GM12874 (cell line): ENCODE measurements around the gene ARL2.

Experiments
- TF ChIP-seq, protein P1 (sequence below): IDR thresholded peaks from 2 replicates; pipeline ENCODE4 v1.5.1; 2011; ENCODE audit warnings: low read depth, mild to moderate bottlenecking, control low read depth, low read length, moderate library complexity; ENCODE audit not compliant: insufficient read depth

ARL2 gene

DNA sequence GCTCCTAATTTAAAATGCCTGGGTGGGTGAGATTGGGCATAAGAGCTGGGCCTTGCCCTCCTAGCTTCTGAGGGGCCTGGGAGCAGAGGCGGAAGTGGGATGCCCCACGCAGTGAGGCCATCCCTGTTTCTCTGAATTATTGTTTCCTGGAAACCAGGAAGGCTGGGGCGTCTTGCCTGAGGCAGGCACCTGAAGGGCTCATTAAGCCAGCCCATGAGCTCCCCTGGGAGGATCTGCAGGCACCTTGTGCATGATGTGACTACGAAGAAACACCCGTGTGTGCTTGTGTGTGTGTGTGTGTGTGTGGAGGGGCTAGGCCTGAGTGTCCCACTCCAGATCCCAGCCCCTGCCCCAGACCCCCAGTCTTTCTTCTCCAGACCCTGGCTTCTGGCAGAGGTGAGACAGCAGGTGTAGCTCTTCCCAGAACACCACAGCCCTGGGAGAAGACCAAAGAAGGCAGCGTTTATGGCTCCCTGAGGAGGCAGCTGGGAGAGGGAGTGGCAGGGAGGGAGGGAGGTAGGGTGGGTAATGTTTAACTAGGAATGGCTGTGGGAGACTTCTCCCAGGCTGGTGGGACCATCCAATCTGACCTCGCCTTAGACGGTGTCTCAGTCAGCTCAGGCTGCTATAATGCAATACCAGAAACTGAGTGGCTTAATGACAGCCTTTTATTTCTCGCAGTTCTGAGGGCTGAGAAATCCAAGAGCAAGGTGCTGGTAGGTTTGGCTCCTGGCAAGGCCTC is 15.1 kb upstream of the ARL2 start:
- TF ChIP-seq, protein P1, sequence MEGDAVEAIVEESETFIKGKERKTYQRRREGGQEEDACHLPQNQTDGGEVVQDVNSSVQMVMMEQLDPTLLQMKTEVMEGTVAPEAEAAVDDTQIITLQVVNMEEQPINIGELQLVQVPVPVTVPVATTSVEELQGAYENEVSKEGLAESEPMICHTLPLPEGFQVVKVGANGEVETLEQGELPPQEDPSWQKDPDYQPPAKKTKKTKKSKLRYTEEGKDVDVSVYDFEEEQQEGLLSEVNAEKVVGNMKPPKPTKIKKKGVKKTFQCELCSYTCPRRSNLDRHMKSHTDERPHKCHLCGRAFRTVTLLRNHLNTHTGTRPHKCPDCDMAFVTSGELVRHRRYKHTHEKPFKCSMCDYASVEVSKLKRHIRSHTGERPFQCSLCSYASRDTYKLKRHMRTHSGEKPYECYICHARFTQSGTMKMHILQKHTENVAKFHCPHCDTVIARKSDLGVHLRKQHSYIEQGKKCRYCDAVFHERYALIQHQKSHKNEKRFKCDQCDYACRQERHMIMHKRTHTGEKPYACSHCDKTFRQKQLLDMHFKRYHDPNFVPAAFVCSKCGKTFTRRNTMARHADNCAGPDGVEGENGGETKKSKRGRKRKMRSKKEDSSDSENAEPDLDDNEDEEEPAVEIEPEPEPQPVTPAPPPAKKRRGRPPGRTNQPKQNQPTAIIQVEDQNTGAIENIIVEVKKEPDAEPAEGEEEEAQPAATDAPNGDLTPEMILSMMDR: no peak

DNA sequence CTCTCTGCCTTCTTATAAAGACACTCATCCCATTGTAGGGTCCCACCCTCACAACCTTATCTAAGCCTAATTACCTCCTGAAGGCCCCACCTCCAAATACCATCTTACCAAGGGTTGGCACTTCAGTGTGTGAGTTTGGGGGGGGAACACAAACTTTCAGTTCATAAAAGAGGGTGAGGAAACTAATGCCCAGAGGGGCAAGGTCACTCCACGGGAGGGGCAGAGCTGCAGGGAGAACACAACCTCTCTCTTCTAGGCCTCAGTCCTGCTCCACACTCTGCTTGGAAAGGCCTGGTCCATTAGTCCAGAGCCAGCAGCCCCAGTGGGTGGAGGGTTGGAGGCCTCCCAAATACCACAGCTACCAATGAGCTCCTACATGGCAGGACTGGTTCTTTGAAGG is 14.5 kb upstream of the ARL2 start:
- TF ChIP-seq, protein P1: no peak

DNA sequence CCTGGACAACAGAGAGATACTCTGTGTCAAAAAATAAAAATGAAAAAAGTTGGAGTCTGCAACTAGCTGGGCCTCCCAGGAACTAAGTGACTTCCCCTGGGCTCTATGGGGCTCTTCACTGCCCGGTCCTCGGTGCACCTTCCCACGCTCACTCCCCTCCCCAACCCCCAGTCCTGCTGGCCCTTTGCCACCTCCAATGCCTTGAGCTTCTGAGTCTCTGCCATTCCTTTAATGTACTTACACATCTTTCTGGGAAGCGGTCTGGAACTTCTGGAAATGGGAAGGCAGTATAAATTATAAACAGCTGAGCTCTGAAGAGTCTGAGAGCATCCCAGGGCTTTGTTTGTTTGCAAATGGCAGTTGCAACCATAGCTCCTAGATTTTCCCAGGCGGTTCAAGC is 11.3 kb upstream of the ARL2 start:
- TF ChIP-seq, protein P1: no peak

DNA sequence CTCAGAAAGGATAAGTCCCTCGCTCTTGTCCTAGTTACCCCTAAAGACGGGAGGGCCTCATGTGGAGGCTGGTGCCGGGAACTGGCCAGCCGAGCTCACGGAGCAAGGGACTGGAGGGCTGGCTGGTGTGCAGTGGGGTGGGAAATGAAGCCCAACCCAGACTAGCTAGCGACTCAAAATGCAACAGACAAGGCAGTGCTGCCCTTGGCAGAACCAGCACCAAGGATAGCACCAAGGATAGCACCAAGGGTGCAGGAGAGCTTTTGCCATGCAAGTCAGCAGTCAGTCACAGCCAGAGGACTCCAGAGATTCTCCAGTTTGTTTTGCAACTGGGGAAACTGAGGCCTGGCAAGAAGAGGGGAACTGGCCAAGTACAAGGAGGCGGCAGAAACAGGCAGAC is 10.7 kb upstream of the ARL2 start:
- TF ChIP-seq, protein P1: no peak

DNA sequence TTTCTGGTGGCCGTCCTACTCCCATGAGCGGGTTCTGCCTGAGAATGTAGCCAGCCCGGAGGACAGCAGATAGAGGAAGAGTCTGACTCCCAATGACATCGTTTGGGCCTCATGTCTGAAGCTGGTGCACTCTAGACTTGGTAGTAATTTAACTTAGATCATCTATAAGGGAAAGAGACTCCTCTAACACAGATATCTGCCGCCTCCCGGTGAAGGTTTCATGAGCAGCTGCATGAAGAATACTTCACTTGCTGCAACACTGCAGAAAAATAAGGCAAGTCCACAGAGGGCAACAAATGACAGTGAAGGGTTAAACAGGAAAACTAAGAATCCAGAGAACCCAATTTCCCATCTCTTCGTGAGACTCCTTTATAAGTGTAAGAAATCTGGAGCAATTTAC is 5.9 kb upstream of the ARL2 start:
- TF ChIP-seq, protein P1: no peak

DNA sequence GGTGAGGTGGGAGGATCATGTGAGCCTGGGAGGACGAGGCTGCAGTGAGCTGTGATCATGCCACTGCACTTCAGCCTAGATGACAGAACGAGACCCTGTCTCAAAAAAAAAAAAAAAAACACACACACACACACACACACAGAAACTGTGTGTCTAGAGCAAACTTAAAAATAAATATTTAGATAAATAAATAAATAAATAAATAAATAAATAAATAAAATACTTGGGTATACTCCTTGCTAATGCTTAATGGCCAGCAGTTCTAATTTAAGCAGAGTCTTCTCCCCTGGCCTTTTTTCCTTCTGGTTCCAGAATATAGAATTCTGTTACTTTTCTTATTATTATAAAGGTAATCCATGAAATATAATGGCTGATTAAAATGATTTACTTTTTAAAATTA is 5.1 kb upstream of the ARL2 start:
- TF ChIP-seq, protein P1: no peak

DNA sequence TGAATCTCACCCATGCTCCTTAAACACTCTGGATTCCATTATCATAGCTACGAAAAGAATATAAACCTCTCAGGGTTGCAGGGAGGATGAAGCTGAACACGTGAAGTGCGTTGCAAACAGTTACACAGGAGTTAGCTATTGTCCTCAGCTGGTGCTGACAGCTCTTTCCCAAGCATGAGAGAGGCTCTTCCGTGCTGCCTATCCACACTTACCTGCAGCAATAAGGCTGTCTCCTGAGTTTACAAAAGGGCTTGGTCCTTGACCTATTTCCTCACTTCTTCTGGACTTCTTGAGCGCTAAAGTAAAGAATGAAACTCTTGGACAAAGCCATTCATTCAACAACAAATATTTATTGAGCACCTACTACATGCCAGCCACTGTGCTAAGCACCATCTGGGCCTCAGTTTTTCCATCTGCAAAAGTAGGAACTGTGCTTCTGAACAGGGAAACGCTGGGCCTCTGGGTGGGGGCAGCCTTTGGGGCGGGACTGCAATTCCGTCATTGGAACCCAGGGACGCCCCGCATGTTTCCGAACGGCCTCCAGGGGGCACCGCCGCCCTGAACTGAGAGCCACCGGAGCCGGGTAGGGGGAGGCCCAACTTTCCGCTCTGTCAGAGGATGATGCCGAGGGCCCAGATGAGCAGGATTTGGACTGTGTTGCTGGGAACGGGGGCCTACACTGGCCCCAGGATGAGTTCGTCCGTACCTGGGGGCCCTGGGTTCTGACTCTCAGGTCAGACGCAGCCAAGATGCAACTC is 651 bp upstream of the ARL2 start:
- TF ChIP-seq, protein P1: peak; percentile 80
